ENCODE data around the gene NKX2-3. TPM values are rescaled to one million over a fixed set of nuclear protein-coding genes. Genes with fewer than 3 reads are reported as not detected.

The NKX2-3 gene
- polyA plus RNA-seq, 2 of the 4 experiments (the other 2 are of a cell fraction), result not detected

DNA sequence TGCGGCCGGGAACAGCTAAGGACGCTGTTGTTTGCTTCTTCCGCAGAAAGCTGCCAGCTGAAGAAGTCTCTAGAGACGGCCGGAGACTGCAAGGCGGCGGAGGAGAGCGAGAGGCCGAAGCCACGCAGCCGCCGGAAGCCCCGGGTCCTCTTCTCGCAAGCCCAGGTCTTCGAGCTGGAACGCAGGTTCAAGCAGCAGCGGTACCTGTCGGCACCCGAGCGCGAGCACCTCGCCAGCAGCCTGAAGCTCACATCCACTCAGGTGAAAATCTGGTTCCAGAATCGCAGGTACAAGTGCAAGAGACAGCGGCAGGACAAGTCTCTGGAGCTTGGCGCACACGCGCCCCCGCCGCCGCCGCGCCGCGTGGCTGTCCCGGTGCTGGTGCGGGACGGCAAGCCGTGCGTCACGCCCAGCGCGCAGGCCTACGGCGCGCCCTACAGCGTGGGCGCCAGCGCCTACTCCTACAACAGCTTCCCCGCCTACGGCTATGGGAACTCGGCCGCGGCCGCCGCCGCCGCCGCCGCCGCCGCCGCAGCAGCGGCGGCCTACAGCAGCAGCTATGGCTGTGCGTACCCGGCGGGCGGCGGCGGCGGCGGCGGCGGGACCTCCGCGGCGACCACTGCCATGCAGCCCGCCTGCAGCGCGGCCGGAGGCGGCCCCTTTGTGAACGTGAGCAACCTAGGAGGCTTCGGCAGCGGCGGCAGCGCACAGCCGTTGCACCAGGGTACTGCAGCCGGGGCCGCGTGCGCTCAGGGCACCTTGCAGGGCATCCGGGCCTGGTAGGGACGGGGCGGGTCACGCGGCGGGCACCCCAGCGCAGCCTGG, 2.4 kb downstream of the NKX2-3 start:
- WGBS (ENCODE audit: missing lambda C conversion rate), result 11% methylated on average over 55 of the region's 100 CpGs
- TF ChIP-seq PHF8 (IDR thresholded peaks at IDR 0.05; ENCODE audit: borderline replicate concordance, low read depth), result no peak
- no peak for TF ChIP-seq TFCP2L1 (CRISPR knock-in tag; IDR thresholded peaks at IDR 0.05)
- TF ChIP-seq, protein P1, sequence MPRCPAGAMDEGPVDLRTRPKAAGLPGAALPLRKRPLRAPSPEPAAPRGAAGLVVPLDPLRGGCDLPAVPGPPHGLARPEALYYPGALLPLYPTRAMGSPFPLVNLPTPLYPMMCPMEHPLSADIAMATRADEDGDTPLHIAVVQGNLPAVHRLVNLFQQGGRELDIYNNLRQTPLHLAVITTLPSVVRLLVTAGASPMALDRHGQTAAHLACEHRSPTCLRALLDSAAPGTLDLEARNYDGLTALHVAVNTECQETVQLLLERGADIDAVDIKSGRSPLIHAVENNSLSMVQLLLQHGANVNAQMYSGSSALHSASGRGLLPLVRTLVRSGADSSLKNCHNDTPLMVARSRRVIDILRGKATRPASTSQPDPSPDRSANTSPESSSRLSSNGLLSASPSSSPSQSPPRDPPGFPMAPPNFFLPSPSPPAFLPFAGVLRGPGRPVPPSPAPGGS (IDR thresholded peaks at IDR 0.05), result no peak
- TF ChIP-seq ZSCAN20 (CRISPR knock-in tag; IDR thresholded peaks at IDR 0.05), result no peak
- TF ChIP-seq MAZ (IDR thresholded peaks at IDR 0.05; ENCODE audit: borderline replicate concordance, low read depth, low read length), result no peak
- TF ChIP-seq, protein P2, sequence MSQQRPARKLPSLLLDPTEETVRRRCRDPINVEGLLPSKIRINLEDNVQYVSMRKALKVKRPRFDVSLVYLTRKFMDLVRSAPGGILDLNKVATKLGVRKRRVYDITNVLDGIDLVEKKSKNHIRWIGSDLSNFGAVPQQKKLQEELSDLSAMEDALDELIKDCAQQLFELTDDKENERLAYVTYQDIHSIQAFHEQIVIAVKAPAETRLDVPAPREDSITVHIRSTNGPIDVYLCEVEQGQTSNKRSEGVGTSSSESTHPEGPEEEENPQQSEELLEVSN (IDR thresholded peaks at IDR 0.05; ENCODE audit: borderline replicate concordance, low read depth), result 0 out of 2 replicates have a peak, but pooled peaks have one; percentile 40
- TF ChIP-seq, protein P3, sequence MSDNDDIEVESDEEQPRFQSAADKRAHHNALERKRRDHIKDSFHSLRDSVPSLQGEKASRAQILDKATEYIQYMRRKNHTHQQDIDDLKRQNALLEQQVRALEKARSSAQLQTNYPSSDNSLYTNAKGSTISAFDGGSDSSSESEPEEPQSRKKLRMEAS (IDR thresholded peaks at IDR 0.05), result 0 out of 2 replicates have a peak, but pooled peaks have one; percentile 28
- no peak for TF ChIP-seq ESRRA (IDR thresholded peaks at IDR 0.05; ENCODE audit: borderline replicate concordance, low read length)
- no peak for TF ChIP-seq RCOR1 (IDR thresholded peaks at IDR 0.05; ENCODE audit: low read depth, low read length)
- TF ChIP-seq NFE2L2 (conservative IDR thresholded peaks at IDR 0.05; ENCODE audit: low read length), result no peak
- peak overlapping the region; percentile 69 for H3K4me2 ChIP-seq
- DNase-seq (ENCODE audit: low read depth in 1 of 2, low spot score in 1 of 2), result peak in 1 of 2 experiments; percentile 36
- CTCF ChIA-PET, result interaction anchor here (0.7 to 3.6 kb wide), 6 partner anchors 13 to 1468 kb away, joined by 4 to 14 read pairs (median 6); no protein-coding TSS in a partner anchor
- peak overlapping the region; percentile 34 for H3K4me3 ChIP-seq
- POLR2A ChIA-PET, result no interaction called here
- no peak for FAIRE-seq
- peak; percentile 49 to 51 for ATAC-seq
- 0 out of 3 replicates have a peak, but pooled peaks cover 3% of the 10 kb centered on the region for H3K4me1 ChIP-seq
- peak overlapping the region in 1 of 2 experiments; percentile 76; a peak in 2 of 6 replicates for H3K27ac ChIP-seq
- H3K9me3 ChIP-seq, result no peaks in the 10 kb centered on the region

DNA sequence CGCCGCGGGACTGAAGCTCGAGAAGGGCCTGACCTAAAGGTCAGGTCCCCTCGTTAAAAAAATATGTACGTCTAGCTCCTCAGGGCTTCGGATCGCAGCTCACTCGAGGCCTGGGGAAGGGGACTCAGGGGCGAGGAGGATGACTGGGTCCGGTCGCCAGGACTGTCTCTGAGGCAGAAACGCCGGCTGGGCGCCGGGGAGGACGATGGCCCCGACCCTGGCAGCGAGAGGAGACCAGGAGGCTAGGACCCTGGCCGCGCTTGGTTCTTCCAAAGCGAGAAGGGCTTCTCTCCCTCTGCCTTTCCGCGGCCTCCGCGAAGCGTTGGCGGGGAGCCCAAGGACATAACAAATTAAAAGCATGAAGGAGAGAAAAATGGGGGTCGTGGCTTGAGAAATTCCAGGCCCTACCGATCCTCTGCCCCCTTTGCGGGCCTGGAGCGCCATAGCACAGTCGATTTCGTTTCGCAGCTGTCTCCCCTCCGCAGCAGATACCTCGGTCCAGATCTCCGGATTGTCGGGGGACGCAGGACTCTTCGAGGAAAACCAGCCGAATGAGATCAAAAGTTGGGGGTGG, 3.1 kb downstream of the NKX2-3 start:
- POLR2A ChIA-PET, result no interaction called here
- ATAC-seq, result no peak
- Histone ChIP-seq H3K4me3 (peak overlapping the region; percentile 34), H3K9me3 (no peaks in the 10 kb centered on the region), H3K4me2 (peak overlapping the region; percentile 69), H3K27ac (peak overlapping the region in 1 of 2 experiments; percentile 76; a peak in 2 of 6 replicates), H3K4me1 (peaks cover 7% of the 10 kb centered on the region; the same call in 2 of the 3 replicates)
- no peak for TF ChIP-seq MAZ (IDR thresholded peaks at IDR 0.05; ENCODE audit: borderline replicate concordance, low read depth, low read length)
- TF ChIP-seq, protein P4, sequence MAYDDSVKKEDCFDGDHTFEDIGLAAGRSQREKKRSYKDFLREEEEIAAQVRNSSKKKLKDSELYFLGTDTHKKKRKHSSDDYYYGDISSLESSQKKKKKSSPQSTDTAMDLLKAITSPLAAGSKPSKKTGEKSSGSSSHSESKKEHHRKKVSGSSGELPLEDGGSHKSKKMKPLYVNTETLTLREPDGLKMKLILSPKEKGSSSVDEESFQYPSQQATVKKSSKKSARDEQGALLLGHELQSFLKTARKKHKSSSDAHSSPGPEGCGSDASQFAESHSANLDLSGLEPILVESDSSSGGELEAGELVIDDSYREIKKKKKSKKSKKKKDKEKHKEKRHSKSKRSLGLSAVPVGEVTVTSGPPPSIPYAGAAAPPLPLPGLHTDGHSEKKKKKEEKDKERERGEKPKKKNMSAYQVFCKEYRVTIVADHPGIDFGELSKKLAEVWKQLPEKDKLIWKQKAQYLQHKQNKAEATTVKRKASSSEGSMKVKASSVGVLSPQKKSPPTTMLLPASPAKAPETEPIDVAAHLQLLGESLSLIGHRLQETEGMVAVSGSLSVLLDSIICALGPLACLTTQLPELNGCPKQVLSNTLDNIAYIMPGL (CRISPR knock-in tag; IDR thresholded peaks at IDR 0.05; ENCODE audit: borderline replicate concordance), result no peak
- no peak for TF ChIP-seq ESRRA (IDR thresholded peaks at IDR 0.05; ENCODE audit: borderline replicate concordance, low read length)
- TF ChIP-seq KDM5A (IDR thresholded peaks at IDR 0.05), result no peak
- TF ChIP-seq MYC (IDR thresholded peaks at IDR 0.05; ENCODE audit: borderline replicate concordance, low read length), result no peak
- no peak for TF ChIP-seq ZNF302 (CRISPR knock-in tag; IDR thresholded peaks at IDR 0.05)
- no peak for TF ChIP-seq POLR2AphosphoS2 (conservative IDR thresholded peaks at IDR 0.05; ENCODE audit: low read length)
- no peak for TF ChIP-seq GATA3 (IDR thresholded peaks at IDR 0.05; ENCODE audit: borderline replicate concordance)
- TF ChIP-seq FOXS1 (CRISPR knock-in tag; IDR thresholded peaks at IDR 0.05), result no peak
- no peak for TF ChIP-seq ZC3H11A (IDR thresholded peaks at IDR 0.05)
- no peak for TF ChIP-seq RAD21 (conservative IDR thresholded peaks at IDR 0.05 in 1 of 2, IDR thresholded peaks at IDR 0.05 in 1 of 2)
- TF ChIP-seq RNF2 (IDR thresholded peaks at IDR 0.05; ENCODE audit: borderline replicate concordance, low read depth), result no peak
- FAIRE-seq, result no peak
- DNase-seq (ENCODE audit: low read depth in 1 of 2, low spot score in 1 of 2), result no peak
- 70% methylated on average over 40 of the region's 42 CpGs for WGBS (ENCODE audit: missing lambda C conversion rate)
- CTCF ChIA-PET, result interaction anchor here (0.8 to 3.6 kb wide), 5 partner anchors 12 to 100 kb away, joined by 4 to 14 read pairs (median 6); no protein-coding TSS in a partner anchor

Data from A549 (cell line).